Activated CD8-positive, alpha-beta memory T cell treated with anti-CD3 and anti-CD28 coated beads for 36 hours (primary cell): ENCODE results near the gene RBBP8NL. TPM values are rescaled to one million over a fixed set of nuclear protein-coding genes. Genes with fewer than 3 reads are reported as not detected.

Source experiments
- CTCF ChIA-PET: fragments of 350-600 bp; sonication (Branson Sonifier 250); formaldehyde crosslinking; loops from one replicate; lab custom pipeline; 2021; ENCODE audit warnings: antibody characterized with exemption; lab: Charles Lee
- POLR2A ChIA-PET: fragments of 350-600 bp; sonication (Branson Sonifier 250); formaldehyde crosslinking; loops from one replicate; lab custom pipeline; 2021; ENCODE audit warnings: antibody characterized with exemption; lab: Charles Lee
- total RNA-seq, 2 experiments: library from RNA; stranded (reverse); gene quantifications; one replicate each; pipeline ENCODE4 v1.2.3, GENCODE V29; 2021

The RBBP8NL gene
- total RNA-seq, 2 experiments from 2014 or later: not detected

GRCh38 chr20:62411479-62412193, 15.7 kb downstream of the RBBP8NL start:
- CTCF ChIA-PET: interaction anchor here (1.4 kb wide), 1 partner anchor 397 kb away, joined by 3 read pairs; no protein-coding TSS in a partner anchor
- POLR2A ChIA-PET: no interaction called here

- ChIA-PET CTCF (interaction anchor here (1.0 to 1.8 kb wide), 6 partner anchors 24 to 398 kb away, joined by 3 to 4 read pairs (median 3); partner anchors contain the start of gene RPS21), POLR2A (no interaction called here)
Measured at GRCh38 chr20:62410746-62411478, 16.4 kb downstream of the RBBP8NL start.

GRCh38 chr20:62409931-62410745, 17.2 kb downstream of the RBBP8NL start:
- CTCF ChIA-PET: interaction anchor here (0.8 to 1.8 kb wide), 11 partner anchors 8 to 398 kb away, joined by 3 to 7 read pairs (median 3); partner anchors contain the start of gene RPS21
- POLR2A ChIA-PET: no interaction called here

- ChIA-PET POLR2A (no interaction called here), CTCF (interaction anchor here (0.8 to 1.8 kb wide), 9 partner anchors 8 to 385 kb away, joined by 3 to 7 read pairs (median 3); partner anchors contain the start of gene RPS21)
Measured at GRCh38 chr20:62409086-62409853, 18.1 kb downstream of the RBBP8NL start.

GRCh38 chr20:62408640-62409039, 18.7 kb downstream of the RBBP8NL start:
- ChIA-PET CTCF (interaction anchor here (1.6 kb wide), 1 partner anchor 10 kb away, joined by 3 read pairs; no protein-coding TSS in a partner anchor), POLR2A (no interaction called here)

- POLR2A ChIA-PET: no interaction called here
- CTCF ChIA-PET: interaction anchor here (1.1 kb wide), 1 partner anchor 209 kb away, joined by 3 read pairs; no protein-coding TSS in a partner anchor
Measured at GRCh38 chr20:62408055-62408454, 19.3 kb downstream of the RBBP8NL start.

- ChIA-PET CTCF (interaction anchor here (1.1 kb wide), 1 partner anchor 209 kb away, joined by 3 read pairs; no protein-coding TSS in a partner anchor), POLR2A (no interaction called here)
Measured at GRCh38 chr20:62407221-62407992, 19.9 kb downstream of the RBBP8NL start, which contains the start of gene CABLES2. Gene CABLES2 (minus strand): TSS chr20:62407285. CDS start chr20:62407276, 9 bp downstream.

- CTCF ChIA-PET: interaction anchor here (1.1 kb wide), 1 partner anchor 210 kb away, joined by 3 read pairs; no protein-coding TSS in a partner anchor
Measured at GRCh38 chr20:62406635-62407176, 20.6 kb downstream of the RBBP8NL start.

GRCh38 chr20:62405981-62406513, 21.3 kb downstream of the RBBP8NL start:
- ChIA-PET POLR2A (no interaction called here), CTCF (no interaction called here)

More at GRCh38 chr20:62406635-62407176, 20.6 kb downstream of the RBBP8NL start:
- POLR2A ChIA-PET: no interaction called here

GRCh38 chr20:62405108-62405980, 22.0 kb downstream of the RBBP8NL start:
- CTCF ChIA-PET: no interaction called here
- POLR2A ChIA-PET: no interaction called here

GRCh38 chr20:62404761-62405107, 22.6 kb downstream of the RBBP8NL start:
- CTCF ChIA-PET: no interaction called here
- POLR2A ChIA-PET: no interaction called here

GRCh38 chr20:62404112-62404665, 23.1 kb downstream of the RBBP8NL start:
- POLR2A ChIA-PET: no interaction called here
- CTCF ChIA-PET: no interaction called here

GRCh38 chr20:62403331-62403730, 24.0 kb downstream of the RBBP8NL start:
- CTCF ChIA-PET: no interaction called here

GRCh38 chr20:62402456-62403150, 24.7 kb downstream of the RBBP8NL start:
- CTCF ChIA-PET: no interaction called here
- POLR2A ChIA-PET: no interaction called here

More at GRCh38 chr20:62403331-62403730, 24.0 kb downstream of the RBBP8NL start:
- POLR2A ChIA-PET: no interaction called here

GRCh38 chr20:62401331-62401779, 26.0 kb downstream of the RBBP8NL start:
- ChIA-PET POLR2A (no interaction called here), CTCF (interaction anchor here (0.8 kb wide), 1 partner anchor 9 kb away, joined by 3 read pairs; no protein-coding TSS in a partner anchor)
